NCI-H146 treated with DMSO at 0.1 percent for 48 hours (cell line): ENCODE data around the gene SHISA5.
"Not testable (repeated sequence)": the region's sequence is repeated elsewhere in the genome, so short reads cannot be mapped to it uniquely, and the experiment has no call there.

ENCODE experiments used
- DNase-seq: peaks from one replicate; lab custom pipeline; 2025; ENCODE audit not compliant: unreplicated experiment; lab: John Stamatoyannopoulos, UW

SHISA5 gene

DNA sequence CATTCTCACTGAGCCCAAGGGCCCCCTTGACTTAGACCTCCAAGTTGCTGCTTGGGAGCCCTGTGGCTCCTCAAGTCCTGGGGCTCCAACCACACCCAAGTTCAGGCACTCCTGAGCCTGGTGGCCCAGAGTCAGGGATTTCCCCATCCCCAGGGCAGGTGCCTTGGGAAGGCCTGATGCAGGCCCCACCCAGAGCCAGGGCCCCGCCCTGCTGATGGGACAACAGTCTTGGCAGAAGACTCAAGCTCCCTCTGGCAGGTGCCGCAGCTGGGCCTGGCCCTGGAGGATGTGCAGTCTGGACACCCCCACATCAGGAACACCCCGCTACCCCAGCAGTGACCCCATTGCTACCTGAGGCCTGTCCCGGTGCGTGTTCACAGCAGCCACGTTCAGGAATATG is 17.7 kb upstream of the SHISA5 start:
- DNase-seq: no peak

- no peak for DNase-seq
Observed at GRCh38 chr3:48519277-48519643, 15.3 kb upstream of the SHISA5 start.

DNA sequence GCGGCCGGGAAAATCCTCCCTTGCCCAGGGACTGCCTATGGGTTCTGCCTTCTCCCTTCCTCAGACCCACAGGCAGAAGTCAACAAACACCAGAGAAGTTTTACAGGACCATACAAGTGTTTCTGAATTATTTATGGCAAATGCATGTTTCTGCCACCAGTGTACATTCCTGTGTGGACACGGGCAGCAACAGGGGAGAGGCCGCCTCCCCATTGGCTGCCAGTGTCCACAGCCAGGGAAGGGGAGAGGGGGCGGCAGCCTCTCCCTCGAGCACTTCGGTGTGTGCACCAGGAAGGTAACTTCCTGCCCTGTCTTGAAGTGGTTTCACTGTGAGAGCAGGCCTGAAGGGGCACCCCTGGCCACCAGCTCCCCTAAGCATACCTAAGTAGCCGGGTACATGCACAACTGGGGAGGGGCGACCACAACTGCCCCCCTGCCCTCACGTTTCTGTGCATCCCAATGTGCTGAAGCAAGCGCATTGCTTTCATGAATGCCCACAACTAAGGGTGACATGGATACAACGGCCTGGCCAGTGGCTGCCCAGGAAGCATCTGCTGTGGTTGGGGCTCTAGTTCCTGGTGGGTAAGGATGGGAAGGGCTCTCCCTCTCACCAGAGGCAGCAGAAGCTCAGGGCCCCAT is 14.8 kb upstream of the SHISA5 start:
- DNase-seq: no peak

DNA sequence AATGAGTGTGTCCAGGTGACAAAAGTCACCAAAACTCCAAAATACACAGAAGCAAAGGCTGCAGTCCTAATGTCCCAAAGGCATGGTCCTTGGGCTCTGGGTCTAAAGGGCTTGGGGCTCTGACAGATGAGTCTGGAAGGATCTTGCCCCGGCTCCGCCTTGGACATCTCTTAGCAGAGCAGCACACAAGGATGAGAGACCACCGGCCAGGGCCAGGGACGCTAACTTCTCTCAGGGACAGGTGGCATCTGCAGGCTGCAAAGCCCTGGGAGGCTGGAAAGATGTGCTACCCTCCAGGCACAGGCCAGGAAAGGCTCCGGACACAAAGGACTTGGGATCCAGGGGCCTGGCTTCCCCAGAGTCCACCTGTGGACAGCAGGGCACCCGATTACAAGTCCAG is 14.1 kb upstream of the SHISA5 start:
- no peak for DNase-seq

GRCh38 chr3:48516571-48516970 is 12.6 kb upstream of the SHISA5 start:
- no peak for DNase-seq

DNA sequence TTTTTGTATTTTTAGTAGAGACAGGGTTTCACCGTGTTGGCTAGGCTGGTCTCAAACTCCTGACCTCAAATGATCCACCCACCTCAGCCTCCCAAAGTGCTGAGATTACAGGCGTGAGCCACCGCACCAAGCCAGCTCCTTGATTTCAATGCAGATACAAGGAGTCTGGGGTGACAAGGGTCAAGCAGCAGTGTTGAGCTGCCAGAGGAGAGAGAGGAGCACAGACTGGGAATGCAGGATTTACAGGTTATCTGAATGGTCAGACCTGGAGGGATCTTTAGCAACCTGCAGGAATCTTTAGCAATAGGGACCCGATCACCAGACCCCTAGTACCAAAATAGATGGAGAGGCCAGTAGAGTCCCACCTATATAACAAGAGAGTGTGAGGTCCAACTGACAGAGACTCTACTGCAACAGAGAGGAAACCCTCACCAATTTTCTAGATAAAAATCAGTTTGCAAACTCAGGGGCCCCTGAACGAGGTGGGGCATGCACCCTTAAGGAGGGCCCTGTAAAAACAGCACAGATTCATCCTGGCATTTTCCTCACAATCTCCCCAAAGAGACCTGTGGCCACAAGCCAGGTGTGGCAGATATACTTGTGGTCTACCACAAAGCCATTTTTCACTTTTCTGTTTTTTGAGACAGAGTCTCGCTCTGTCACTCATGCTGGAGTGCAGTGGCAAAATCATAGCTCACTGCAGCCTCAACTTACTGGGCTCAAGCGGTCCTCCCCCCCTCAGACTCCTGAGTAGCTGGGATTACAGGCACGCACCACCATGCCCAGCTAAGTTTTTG is 10.7 kb upstream of the SHISA5 start:
- DNase-seq: no peak

DNA sequence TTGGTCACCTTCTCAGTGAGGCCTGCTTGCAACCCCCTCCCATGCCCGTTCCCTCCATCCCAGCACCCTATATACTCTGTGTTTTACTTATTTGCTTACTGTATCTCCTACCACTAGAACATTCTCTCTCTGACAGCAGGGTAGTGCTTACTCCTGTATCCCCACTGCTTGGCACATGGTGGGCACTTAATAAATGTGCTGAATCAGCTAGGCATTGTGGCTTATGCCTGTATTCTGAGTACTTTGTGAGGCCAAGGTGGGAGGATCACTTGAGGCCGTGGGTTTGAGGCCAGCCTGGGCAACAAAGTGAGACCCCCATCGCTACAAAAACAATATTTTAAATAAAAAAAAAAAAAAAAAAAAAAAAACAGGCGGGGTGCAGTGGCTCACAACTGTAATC is 7.6 kb upstream of the SHISA5 start:
- no peak for DNase-seq

DNA sequence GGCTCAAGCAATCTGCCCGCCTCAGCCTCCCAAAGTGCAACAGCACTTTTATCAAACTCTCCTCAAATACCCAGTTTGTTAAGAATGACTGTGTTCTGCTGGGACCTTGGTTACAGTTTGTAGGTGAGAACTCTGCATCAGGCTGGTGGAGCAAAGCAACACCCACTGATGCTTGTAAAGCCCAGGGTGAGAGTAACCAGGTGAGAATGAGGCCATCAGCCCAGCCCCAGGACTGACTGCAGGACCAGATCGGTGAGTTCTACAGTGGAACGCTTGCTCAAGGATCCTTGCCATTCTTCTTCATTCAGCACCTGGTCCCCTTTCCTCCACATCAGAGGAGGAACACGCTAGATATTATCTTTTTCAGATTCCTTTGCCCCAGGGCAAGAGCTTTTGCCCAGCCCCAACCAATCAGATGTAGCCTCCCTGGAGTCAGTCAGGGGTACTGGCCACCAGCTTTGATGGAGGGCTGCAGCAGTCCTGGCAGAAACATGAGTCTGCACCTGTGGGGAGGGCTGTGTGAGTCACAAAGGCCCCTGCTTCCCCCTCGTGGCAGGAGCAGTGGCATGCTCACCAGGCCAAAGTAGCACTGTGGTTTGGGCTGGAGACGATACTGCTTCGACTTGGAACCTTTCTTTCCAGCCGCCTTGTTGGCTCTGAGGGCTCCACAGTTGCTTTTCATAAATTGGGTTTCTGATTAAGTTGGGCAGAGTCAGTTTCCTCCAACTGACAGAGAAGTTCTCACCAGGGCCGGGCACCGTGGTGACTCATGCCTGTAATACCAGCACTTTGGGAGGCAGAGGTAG is 3.5 kb upstream of the SHISA5 start:
- peak; percentile 37 for DNase-seq

DNA sequence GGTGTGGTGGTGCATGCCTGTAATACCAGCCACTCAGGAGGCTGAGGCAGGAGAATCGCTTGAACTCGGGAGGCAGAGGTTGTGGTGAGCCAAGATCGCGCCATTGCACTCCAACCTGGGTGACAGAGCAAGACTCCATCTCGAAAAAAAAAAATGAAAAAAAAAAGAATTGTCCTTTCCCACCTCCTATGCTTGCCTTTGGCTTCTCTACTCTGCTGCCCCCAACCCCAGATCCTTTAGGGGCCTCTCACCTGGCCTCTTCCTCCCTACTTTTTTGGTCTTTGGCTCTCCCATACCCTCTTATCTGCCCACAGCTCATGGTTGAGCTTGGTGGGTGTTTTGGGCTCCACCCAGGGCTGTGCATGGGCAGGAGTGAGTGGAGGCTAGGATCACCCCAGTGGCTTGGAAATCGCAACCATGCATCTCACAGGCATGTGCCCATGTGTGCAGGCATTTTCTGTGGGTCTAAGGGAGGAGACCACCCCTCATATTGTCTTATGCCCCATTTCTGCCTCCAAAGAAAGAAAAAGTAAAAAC is 2.1 kb upstream of the SHISA5 start:
- no peak for DNase-seq

- DNase-seq: no peak
Observed at GRCh38 chr3:48505146-48505545, 1.2 kb upstream of the SHISA5 start.

- no peak for DNase-seq
Observed at GRCh38 chr3:48503401-48504050, 448 bp downstream of the SHISA5 start.

- no peak for DNase-seq
Observed at GRCh38 chr3:48502728-48503168, 1.2 kb downstream of the SHISA5 start.

- no peak for DNase-seq
Observed at GRCh38 chr3:48502121-48502520, 1.9 kb downstream of the SHISA5 start.

- DNase-seq: no peak
Observed at GRCh38 chr3:48501196-48501595, 2.8 kb downstream of the SHISA5 start.

DNA sequence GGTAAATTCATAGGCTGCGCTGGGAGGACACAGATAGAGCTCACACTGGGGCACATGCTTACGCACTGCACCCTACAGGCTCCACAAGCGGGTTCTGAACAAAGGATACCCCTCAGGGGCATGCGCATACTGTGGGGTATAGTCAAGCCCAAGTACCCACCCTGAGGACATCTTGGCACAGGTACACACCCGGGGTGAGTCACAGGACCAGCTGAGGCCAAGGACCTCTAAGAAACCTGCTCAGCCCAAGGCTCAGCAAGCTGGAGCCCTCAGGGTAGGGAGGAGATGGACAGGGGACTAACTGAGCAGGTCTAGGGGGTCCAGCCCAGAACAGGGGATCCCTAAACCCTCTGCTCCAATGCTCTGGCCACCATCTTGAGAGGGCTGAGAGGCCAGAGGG is 3.3 kb downstream of the SHISA5 start:
- no peak for DNase-seq

DNA sequence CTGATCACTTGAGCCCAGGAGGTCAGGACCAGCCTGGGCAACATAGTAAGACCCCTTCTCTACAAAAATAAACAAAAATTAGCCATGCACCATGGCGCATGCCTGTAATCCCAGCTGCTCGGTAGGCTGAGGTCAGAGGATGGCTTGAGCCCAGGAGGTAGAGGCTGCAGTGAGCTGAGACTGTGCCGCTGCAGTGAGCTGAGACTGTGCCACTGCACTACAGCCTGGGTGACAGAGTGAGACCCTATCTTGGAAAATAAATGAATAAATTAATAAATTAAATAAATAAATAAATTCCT is 10.8 kb downstream of the SHISA5 start:
- DNase-seq: no peak

- no peak for DNase-seq
Observed at GRCh38 chr3:48492461-48493202, 11.3 kb downstream of the SHISA5 start.

DNA sequence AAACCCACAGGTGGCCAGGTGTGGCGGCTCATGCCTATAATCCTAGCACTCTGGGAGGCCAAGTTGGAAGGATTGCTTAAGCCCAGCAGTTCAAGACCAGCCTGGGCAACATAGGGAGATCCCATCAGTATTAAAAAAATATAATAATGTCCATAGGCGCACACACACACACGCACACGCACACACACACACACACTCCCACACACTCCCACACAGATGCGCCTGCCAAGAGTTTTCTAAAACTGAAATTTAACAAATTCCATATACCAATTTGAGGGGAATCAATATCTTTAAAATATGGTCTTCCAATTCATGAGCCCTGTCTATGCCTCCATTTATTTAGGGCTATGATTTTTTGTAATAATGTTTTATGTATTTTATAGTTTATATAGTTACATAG is 17.0 kb downstream of the SHISA5 start:
- no peak for DNase-seq

DNA sequence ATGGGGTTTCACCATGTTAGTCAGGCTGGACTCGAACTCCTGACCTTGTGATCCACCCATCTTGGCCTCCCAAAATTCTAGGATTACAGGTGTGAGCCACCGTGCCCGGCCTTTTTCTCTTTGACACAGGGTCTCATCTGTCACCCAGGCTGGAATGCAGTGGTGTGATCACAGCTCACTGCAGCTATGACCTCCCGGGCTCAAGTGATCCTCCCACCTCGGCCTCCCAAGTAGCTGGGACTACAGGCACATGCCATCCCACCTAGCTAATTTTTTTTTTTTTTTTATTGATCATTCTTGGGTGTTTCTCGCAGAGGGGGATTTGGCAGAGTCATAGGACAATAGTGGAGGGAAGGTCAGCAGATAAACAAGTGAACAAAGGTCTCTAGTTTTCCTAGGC is 21.2 kb downstream of the SHISA5 start:
- DNase-seq: not testable (repeated sequence)

- not testable (repeated sequence) for DNase-seq
Observed at GRCh38 chr3:48480891-48481290, 23.1 kb downstream of the SHISA5 start.
